Fibroblast of lung (primary cell): ENCODE results near the gene HHAT. TPM values are rescaled to one million over a fixed set of nuclear protein-coding genes. Genes with fewer than 3 reads are reported as not detected.

Experiments used
- DNase-seq, 2 donors: peaks; one replicate each; pipeline versions ENCODE4 v3.0.0 to v3.0.0-alpha.2; 2010; ENCODE audit warnings: low read depth in 2 of 2
- H2AFZ ChIP-seq: 2 replicates; pipeline ENCODE4 v1.5.1; 2012; ENCODE audit warnings: low read length, control low read depth, inconsistent platforms
- H3K27ac ChIP-seq: 2 replicates; pipeline ENCODE4 v1.5.1; 2011; ENCODE audit warnings: low read length, control low read depth; ENCODE audit not compliant: insufficient read depth
- H3K27me3 ChIP-seq: 2 replicates; pipeline ENCODE4 v1.5.1; 2011; ENCODE audit warnings: mild to moderate bottlenecking, low read length; ENCODE audit not compliant: control insufficient read depth, insufficient read depth
- H3K36me3 ChIP-seq: 2 replicates; pipeline ENCODE4 v1.5.1; 2011; ENCODE audit warnings: low read length; ENCODE audit not compliant: control insufficient read depth, insufficient read depth
- H3K4me1 ChIP-seq: 2 replicates; pipeline ENCODE4 v1.5.1; 2011; ENCODE audit warnings: low read length; ENCODE audit not compliant: control insufficient read depth, insufficient read depth; ENCODE audit errors: extremely low read depth
- H3K4me2 ChIP-seq: 2 replicates; pipeline ENCODE4 v1.5.1; 2011; ENCODE audit warnings: low read length, control low read depth; ENCODE audit not compliant: insufficient read depth; ENCODE audit errors: extremely low read depth
- H3K4me3 ChIP-seq, 4 experiments: fragments of 200-600 bp in 1 of 4; sonication (generic) in 1 of 4; replicated peaks in 1 of 4; 2 replicates each; pipeline ENCODE4 v1.5.1; 2011 to 2016; ENCODE audit warnings: low read length in 4 of 4, low read depth in 3 of 4, mild to moderate bottlenecking in 3 of 4, control low read depth in 2 of 4, inconsistent platforms in 1 of 4, mixed read lengths in 1 of 4; ENCODE audit not compliant: insufficient read depth in 1 of 4; ENCODE audit errors: control extremely low read depth in 1 of 4
- H3K79me2 ChIP-seq: 2 replicates; pipeline ENCODE4 v1.5.1; 2012; ENCODE audit warnings: mild to moderate bottlenecking, low read length, inconsistent platforms; ENCODE audit not compliant: control insufficient read depth, insufficient read depth
- H3K9ac ChIP-seq: 2 replicates; pipeline ENCODE4 v1.5.1; 2011; ENCODE audit warnings: mild to moderate bottlenecking, low read length, control low read depth; ENCODE audit not compliant: insufficient read depth
- H3K9me3 ChIP-seq: 2 replicates; pipeline ENCODE4 v1.5.1; 2012; ENCODE audit warnings: low read depth, low read length; ENCODE audit not compliant: control insufficient read depth, insufficient read depth
- H4K20me1 ChIP-seq: 2 replicates; pipeline ENCODE4 v1.5.1; 2011; ENCODE audit warnings: low read length; ENCODE audit not compliant: control insufficient read depth, insufficient read depth; ENCODE audit errors: extremely low read depth
- CTCF ChIP-seq, 2 donors: IDR thresholded peaks in 1 of 2; conservative IDR thresholded peaks in 1 of 2; 1 replicate in 1 of 2; 2 replicates in 1 of 2; pipeline ENCODE4 v1.5.1; 2011 to 2012; ENCODE audit warnings: low read length in 2 of 2, control low read depth in 1 of 2, inconsistent platforms in 1 of 2, low read depth in 1 of 2, mild to moderate bottlenecking in 1 of 2
- EZH2 ChIP-seq: IDR thresholded peaks from 2 replicates; pipeline ENCODE4 v1.5.1; 2012; ENCODE audit warnings: low read length, control low read depth, mild to moderate bottlenecking; ENCODE audit errors: missing control alignments
- polyA plus RNA-seq, 2 donors: library from polyadenylated mRNA; depleted of rRNA in 1 of 2; stranded (reverse) in 1 of 2; unstranded in 1 of 2; fragments of >200 nt; gene quantifications; 2 replicates each; pipeline ENCODE4 v1.2.1, GENCODE V29; 2011 to 2012; ENCODE audit warnings: missing spikeins in 1 of 2
- total RNA-seq: library from RNA; depleted of rRNA; stranded (reverse); fragments of >200 nt; gene quantifications from 2 replicates; pipeline ENCODE4 v1.2.1, GENCODE V29; 2014

The HHAT gene
- total and polyA plus RNA-seq, 2 donors (not counting 1 experiment from before 2014, with no cell fraction given) = 3.6 to 4.8 TPM

GRCh38 chr1:210376836-210377372 is 48.2 kb downstream of the HHAT start:
- Histone ChIP-seq H3K36me3 (no peaks in the 10 kb centered on the region), H3K4me1 (peaks cover 12% of the 10 kb centered on the region), H3K4me2 (no peak overlapping the region), H3K4me3 (no peak overlapping the region), H4K20me1 (no peaks in the 10 kb centered on the region), H3K79me2 (no peaks in the 10 kb centered on the region), H3K9me3 (no peaks in the 10 kb centered on the region), H3K9ac (no peak overlapping the region), H3K27ac (no peak overlapping the region), H3K27me3 (no peaks in the 10 kb centered on the region), H2AFZ (no peak overlapping the region)
- peak in 1 of 2 donors; percentile 83 for DNase-seq
- TF ChIP-seq EZH2 (no peak), CTCF (conservative IDR thresholded peaks at IDR 0.05 in 1 of 2, IDR thresholded peaks at IDR 0.05 in 1 of 2; ENCODE audit: low read depth in 1 of 2, low read length in 2 of 2) (no peak)

- H3K4me2 ChIP-seq = peak overlapping the region; percentile 71
- no peak for TF ChIP-seq CTCF (conservative IDR thresholded peaks at IDR 0.05 in 1 of 2, IDR thresholded peaks at IDR 0.05 in 1 of 2; ENCODE audit: low read depth in 1 of 2, low read length in 2 of 2)
- no peak for TF ChIP-seq EZH2
- H3K36me3 ChIP-seq = no peaks in the 10 kb centered on the region
- H2AFZ ChIP-seq = no peak overlapping the region
- DNase-seq = peak; percentile 29 to 87
- no peak overlapping the region for H3K9ac ChIP-seq
- H3K27me3 ChIP-seq = no peaks in the 10 kb centered on the region
- H3K9me3 ChIP-seq = no peaks in the 10 kb centered on the region
- H4K20me1 ChIP-seq = no peaks in the 10 kb centered on the region
- peak overlapping the region; percentile 20 for H3K27ac ChIP-seq
- H3K4me3 ChIP-seq = no peak overlapping the region
- H3K4me1 ChIP-seq = peaks cover 12% of the 10 kb centered on the region
- no peaks in the 10 kb centered on the region for H3K79me2 ChIP-seq
Measured at GRCh38 chr1:210377731-210378333, 49.1 kb downstream of the HHAT start.

GRCh38 chr1:210378736-210379135 is 50.0 kb downstream of the HHAT start:
- peak in 1 of 2 donors; percentile 69 for DNase-seq
- H3K4me1 ChIP-seq = peaks cover 12% of the 10 kb centered on the region
- no peak overlapping the region for H3K4me2 ChIP-seq
- no peaks in the 10 kb centered on the region for H3K79me2 ChIP-seq
- H2AFZ ChIP-seq = no peak overlapping the region
- H4K20me1 ChIP-seq = no peaks in the 10 kb centered on the region
- H3K9me3 ChIP-seq = no peaks in the 10 kb centered on the region
- H3K9ac ChIP-seq = no peak overlapping the region
- no peak overlapping the region for H3K27ac ChIP-seq
- H3K27me3 ChIP-seq = no peaks in the 10 kb centered on the region
- TF ChIP-seq EZH2 (no peak), CTCF (conservative IDR thresholded peaks at IDR 0.05 in 1 of 2, IDR thresholded peaks at IDR 0.05 in 1 of 2; ENCODE audit: low read depth in 1 of 2, low read length in 2 of 2) (no peak)
- no peaks in the 10 kb centered on the region for H3K36me3 ChIP-seq
- no peak overlapping the region for H3K4me3 ChIP-seq
